ENCODE data around the gene MTLN. TPM values are rescaled to one million over a fixed set of nuclear protein-coding genes. Genes with fewer than 3 reads are reported as not detected.
"Not testable (repeated sequence)": the region's sequence is repeated elsewhere in the genome, so short reads cannot be mapped to it uniquely, and the experiment has no call there.

MTLN gene, protein sequence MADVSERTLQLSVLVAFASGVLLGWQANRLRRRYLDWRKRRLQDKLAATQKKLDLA
- 10 to 100 TPM in 2 of 3 donors, 1 to 10 TPM in 1; 9.1 to 16.9 (median 12.8) TPM for polyA plus RNA-seq (ENCODE audit: insufficient read length in 3 of 3)

DNA sequence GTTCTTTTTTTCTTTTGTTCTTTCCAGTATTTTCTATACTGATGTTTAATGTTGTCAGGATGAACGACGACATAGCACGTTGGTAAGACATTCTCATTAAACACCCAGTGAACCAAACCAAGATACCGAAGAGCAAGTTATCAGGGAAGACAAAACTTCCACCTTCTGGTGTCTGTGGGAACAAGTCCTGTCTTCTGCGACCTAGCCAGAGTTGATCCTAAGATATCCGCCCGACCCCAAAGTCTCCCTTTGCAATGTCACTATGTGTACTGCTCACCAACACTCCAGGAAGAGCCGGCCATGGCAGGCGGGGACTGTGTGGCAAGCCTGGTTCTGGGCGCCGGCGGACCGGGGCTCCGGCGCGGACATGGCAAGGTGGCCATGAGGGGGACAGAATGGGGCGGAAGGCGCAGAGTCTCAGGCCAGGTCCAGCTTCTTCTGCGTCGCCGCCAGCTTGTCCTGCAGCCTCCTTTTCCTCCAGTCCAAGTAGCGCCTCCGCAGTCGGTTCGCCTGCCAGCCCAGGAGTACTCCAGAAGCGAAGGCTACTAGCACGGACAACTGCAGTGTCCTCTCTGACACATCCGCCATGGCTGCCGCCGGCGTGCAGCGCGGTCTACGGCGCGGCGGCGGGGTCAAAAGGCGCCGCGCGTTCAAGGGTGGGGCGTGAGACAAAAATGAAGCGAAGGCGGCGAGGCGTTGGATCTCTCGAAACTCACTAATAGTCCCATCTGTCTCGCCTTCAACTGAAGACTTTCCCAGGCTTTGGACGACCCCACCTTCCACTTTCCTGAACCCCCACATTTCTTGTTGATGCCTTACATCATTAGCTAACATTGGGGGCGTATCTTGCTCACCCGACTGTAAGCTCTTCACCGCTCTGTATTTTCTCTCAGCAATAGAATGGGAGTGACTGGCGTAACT, at the start of gene MTLN:
TSS of gene MTLN (minus strand) at position 610 of the 921 bp plus-strand sequence. CDS start at position 588, 22 bp downstream.
- peak in 2 of 3 donors; percentile 58 to 74 for DNase-seq (ENCODE audit: low read depth in 3 of 3, low spot score in 2 of 3)

DNA sequence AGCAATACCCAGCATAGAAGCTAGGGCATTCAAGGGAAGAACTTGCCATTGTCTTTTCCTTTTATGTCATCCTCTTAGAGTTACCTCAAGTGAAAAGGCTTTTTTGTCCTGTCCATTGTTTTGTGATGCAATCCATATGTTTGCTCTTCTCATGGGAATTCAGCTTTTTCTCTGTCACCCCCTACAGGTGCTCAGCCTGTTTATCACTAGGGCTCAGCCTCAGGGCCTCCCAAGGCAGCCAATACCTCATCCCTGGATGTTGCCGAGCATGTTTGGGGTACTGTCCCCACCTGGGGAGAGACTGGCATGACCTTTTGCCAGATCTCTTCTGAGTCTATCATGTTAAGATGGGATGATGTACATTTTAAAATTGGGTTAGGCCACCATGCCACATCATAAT, 49.6 kb upstream of the MTLN start:
- not testable (repeated sequence) for DNase-seq (ENCODE audit: low read depth in 3 of 3, low spot score in 2 of 3)

DNA sequence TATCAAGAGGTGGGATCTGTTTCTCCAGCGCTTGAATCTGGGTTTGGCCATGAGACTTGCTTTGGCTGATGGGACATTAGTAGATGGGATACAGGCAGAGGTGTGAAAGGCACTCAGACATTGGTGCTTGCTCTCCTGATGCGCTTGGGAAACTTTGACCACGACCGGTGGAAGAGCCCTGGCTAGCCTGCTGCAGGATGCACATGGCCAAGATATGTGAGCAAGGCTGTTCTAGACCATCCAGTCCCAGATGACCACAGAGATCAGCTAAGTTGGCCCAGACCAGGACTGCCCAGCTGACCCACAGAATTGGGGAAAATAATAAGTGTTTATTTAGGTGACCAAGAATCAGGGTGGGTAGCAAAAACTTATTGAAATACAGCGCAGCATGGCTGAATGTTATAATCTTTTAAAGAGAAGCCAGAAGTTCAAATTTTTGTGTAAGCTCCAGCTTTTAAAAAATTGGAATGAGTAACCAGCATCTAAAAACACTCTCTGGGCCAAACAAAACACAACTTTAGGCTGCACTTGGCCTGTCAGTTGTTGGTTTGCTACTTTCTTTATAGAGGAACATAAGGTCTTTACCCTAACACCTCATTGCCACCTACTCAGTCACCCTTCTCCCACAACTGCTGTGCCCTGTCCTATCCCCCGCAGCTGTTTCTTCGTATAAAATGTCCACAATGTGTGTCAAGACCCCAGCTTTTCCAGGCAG, 35.9 kb upstream of the MTLN start:
- DNase-seq (ENCODE audit: low read depth in 3 of 3, low spot score in 2 of 3): not testable (repeated sequence)

DNA sequence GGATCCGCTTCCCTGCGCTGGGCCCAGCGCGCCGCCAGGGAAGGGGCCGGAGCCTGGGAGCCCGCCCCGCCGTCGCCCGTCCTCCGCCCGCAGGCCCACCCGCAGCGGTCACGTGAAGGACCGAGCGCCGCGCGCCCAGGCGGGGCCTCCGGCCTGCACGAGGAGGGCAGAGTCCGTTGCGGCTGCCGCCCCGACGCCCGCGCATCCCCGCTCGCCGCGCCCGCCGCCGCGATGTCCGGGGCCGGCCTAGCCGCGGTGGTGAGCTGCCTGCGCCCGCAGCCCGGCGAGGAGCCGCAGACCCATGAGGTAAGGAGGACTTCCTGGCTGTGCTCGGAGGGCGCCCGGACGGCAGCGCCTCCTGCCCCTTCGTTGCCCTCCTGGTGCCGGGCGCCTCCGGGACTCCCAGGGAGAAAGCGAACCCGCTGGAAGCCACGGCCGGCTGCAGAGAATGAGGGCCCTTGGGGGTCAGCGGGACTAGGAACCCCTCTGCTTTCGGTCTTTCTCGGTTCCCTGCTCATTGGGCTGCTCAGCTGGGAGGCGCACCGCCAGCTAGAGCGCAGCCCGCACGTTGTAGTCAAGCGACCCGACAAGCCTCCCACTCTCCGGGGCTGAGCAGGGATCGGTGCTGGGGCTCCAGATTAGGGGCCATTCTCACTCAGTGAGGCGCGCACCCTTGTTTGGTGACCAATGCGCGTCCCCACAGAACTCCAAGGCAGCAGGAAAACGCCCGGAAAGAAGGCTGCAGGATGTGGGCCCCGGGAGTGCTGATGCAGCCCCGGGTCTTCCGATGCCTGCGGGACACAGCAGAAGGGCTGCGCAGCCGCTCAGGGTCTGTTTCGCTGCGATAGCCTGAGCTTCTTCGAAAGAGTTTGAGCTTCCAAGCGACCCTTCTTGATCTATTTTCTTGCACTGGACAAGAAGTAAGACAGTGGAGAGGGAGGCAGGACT, 33.4 kb upstream of the MTLN start:
- DNase-seq (ENCODE audit: low read depth in 3 of 3, low spot score in 2 of 3): not testable (repeated sequence)

DNA sequence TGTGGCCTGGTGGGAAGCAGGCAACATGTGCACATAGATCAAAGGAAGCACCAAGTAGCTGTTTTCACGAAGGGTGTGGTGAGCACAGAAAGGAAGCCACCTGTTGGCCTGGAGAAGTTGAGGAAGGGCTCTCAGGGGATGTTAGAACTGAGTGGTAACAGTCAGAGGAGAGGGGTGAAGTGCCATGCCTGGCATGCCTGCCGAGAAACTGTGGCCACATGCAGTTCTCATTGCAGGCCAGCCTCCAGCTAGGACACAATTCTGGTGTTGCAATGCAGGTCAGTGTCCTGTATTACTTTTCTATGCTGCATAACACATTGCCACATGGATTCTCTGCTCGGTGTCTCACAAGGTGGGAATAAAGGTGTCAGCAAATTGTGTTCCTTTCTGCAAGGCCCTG, 30.9 kb upstream of the MTLN start:
- DNase-seq (ENCODE audit: low read depth in 3 of 3, low spot score in 2 of 3): not testable (repeated sequence)

DNA sequence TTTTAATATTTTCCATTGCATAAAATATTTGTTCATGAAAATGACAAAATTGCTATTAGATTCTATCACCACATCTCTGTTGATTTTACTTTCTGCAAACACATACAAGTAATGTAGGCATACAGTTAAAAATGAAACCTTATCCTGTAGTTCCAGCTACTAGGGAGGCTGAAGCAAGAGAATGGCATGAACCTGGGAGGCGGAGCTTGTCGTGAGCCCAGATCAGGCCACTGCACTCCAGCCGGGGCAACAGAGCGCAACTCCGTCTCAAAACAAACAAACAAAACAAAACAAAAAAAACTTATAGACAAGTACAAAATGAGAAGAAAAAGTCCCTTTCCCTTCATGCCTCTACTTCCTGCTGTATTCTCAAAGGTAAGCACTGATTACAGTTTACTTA, 22.2 kb upstream of the MTLN start:
- DNase-seq (ENCODE audit: low read depth in 3 of 3, low spot score in 2 of 3): not testable (repeated sequence)

DNA sequence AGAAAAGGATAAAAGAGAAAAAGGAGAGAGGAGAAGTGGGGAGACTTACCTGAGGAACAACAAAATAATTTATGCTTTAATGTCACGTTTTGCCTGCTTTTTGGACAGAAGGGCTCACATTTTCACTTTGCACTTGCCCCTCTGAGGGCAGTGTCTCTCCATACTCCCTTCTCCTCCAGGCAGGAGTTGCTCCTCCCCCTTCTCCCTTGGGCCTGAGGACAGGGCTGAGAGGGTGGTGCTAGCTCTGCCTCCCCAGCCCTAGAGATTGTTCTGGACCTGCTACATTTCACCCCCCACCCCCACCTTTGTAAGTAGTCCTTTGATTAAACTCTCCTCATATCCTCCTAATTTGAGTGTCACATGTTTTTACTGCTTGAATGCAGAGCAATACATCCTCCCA, 17.5 kb upstream of the MTLN start:
- not testable (repeated sequence) for DNase-seq (ENCODE audit: low read depth in 3 of 3, low spot score in 2 of 3)

DNA sequence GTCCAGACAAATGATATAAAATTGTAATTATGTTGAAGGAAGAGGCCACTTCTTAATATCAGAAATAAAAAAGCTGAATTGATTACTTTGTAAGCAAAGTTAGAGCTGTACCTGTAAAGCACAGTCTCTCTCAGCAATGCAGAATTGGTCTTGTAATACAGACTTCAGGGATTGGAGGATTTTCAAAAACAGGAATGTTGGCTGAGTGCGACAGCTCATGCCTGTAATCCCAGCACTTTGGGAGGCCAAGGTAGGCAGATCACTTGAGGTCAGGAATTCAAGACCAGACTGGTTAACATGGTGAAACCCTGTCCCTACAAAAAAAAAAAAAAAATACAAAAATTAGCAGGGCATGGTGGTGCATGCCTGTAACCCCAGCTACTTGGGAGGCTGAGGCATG, 10.3 kb upstream of the MTLN start:
- not testable (repeated sequence) for DNase-seq (ENCODE audit: low read depth in 3 of 3, low spot score in 2 of 3)

DNA sequence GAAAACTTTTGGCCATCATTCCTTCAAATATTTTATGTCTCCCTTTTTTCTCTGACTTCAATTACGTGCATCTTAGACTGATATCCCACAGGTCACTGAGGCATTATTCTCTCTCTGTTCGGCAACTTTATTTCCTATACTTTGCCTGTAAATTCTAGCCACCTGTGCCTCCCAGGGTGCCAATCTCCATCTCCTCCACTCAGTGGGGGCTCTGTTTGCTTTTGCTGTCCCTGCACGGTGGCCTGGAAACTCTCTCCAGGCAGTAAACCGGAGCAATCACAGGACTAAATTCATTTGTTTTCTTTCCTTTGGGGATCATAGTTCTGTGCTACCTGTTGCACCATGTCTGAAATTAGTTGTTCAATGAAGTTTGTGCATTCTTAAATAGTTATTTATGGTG, 9.6 kb upstream of the MTLN start:
- no peak for DNase-seq (ENCODE audit: low read depth in 3 of 3, low spot score in 2 of 3)

DNA sequence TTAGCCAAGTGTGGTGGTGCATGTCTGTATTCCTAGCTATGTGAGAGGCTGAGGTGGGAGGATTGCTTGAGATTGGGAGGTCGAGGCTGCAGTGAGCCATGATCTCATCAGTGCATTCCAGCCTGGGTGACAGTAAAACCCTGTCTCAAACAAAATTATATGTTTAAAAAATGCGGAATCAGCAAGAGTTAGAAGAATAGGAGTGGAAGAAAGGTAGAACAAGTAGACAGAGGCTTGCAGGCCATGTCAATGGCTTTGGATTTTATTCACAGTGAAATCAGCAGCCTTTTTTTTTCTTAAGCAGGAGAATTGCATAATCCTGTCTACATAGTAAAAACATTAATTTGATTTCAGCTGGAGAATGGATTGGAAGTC, 7.8 kb upstream of the MTLN start:
- DNase-seq (ENCODE audit: low read depth in 3 of 3, low spot score in 2 of 3): no peak

DNA sequence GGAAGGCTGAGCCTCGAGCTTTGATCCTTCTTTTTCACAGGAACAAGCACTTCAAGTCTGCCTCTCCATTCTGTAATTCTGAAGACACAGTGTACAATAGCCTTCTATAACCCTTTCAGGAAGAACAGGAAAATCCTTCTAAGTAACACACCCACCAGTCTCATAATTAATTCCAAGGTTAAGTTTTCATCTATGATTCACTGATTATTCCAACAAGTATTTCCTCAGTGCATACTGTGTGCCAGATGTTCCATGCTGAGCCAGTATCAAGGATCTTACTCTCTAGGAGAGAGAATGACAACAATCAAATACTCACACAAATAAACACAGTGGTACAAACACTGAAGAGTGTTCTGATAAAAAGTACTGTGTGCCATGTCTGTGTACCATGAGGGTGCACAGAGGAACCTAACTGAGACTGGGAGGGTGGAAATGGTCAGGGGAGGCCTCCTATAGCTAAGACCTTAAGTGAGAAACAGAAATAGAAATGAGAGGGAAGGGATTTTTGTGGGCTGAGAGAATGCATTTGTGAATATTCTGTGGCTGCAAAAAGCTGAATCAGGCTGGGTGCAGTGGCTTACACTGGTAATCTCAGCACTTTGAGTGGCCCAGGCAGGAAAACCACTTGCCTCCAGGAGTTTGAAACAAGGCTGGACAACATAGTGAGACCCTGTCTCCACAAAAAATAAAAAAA, 7.3 kb upstream of the MTLN start:
- no peak for DNase-seq (ENCODE audit: low read depth in 3 of 3, low spot score in 2 of 3)

DNA sequence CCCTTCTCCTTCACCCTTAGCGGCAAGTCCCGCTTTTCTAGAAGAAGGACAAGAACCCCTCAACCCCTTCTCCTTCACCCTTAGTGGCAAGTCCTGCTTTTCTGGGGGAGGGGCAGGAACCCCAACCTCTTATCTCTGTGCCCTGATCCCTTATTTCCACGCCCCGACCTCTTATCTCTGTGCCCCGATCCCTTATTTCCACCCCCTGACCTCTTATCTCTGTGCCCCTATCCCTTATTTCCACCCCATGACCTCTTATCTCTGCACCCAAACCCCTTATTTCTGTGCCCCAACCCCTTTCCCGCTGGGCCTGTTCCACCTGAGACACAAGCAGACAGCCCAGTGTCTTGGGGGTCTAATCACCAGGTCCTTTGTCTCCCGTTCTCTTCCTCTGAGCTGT, 6.5 kb upstream of the MTLN start:
- not testable (repeated sequence) for DNase-seq (ENCODE audit: low read depth in 3 of 3, low spot score in 2 of 3)

DNA sequence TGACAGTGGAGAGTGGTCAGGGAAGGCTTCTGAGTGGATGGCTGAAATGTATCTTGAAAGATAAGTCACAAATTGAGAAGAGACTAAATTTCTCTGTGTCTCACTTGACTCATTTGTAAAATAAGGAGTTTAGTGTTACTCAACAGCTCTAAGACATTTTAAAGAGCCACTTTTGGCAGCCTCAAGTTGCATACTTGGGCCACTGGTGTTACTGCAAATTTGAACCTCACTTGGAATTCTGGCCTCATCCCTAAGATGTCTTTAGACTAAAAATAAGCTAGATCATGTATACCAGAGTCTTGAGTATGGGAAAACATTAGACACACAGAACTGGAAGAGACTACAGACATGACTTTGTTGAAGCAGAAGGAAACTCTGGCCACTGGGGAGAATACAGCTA, 4.5 kb upstream of the MTLN start:
- DNase-seq (ENCODE audit: low read depth in 3 of 3, low spot score in 2 of 3): no peak

DNA sequence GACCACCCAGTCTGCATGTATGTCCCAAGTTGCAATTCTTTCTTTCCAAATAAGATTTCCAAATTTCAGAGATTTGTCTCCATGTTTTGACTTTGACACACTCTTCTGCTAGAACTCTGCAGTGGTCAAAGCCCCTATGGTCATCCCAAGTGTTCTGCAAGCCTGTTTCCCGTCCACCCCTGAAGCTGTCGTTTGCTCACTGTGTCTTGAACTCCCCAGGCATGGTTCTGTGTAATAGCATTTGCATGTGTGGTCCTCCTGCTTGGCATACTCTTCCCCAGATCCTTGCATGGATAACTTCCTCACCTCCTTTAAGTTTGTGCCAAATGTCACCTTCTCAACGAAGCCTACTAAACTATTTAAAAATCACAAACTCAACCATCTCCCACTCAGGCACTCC, 3.9 kb upstream of the MTLN start:
- no peak for DNase-seq (ENCODE audit: low read depth in 3 of 3, low spot score in 2 of 3)

DNA sequence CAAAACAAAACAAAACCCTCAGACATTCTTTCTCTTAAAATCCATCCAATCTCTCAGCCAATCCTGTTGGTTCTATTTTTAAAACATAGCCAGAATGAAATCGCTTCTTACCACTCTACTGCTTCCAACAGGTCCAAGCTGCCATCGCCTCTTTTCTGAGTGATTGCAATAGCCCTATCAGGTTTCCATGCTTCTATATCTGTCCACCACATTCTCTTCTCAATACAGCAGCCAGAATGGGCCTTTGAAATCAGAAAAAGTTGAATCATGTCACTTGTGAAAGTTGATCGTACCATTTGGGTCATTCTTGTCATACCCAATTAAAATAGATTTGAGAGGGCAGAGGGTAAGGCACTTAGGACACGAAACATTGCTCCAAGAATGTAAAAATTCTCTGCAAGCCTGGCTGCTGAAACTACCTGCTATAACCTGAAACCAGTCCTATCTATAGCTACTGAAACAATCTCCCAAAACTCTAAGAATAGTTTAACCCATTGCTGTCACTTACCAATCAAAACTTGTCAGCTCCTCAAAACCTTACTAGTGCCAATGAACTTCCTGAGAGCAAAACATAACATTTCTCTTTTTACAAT, 3.3 kb upstream of the MTLN start:
- no peak for DNase-seq (ENCODE audit: low read depth in 3 of 3, low spot score in 2 of 3)

DNA sequence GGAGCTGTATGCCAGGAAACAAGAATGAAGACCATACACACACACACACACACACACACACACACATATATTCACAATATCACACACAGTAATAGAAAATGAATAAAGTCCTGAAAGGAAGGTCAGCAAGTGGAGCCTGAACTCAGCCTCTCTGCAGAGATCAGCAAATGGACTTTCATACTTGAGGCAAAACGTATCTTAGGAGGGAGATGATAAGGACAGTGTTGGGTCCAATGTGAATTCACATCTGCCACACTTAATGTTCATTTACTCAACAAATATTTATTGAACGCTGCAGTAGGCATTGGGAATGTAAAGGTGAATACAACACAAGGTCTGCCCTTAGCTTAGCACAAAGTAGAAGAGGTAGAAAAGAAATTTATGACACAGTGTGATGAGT, 2.7 kb upstream of the MTLN start:
- DNase-seq (ENCODE audit: low read depth in 3 of 3, low spot score in 2 of 3): no peak

DNA sequence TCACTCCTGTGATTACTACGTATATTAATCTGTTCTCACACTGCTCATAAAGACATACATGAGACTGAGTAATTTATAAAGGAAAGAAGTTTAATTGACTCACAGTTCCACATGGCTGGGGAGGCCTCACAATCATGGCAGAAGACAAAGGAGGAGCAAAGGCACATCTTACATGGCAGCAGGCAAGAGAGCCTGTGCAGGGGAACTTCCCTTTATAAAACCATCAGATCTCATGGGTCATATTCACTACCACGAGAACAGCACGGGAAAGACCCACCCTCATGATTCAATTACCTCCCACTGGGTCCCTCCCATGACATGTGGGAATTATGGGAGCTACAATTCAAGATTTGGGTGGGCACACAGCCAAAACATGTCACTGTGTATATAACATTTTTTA, 1.2 kb upstream of the MTLN start:
- DNase-seq (ENCODE audit: low read depth in 3 of 3, low spot score in 2 of 3): not testable (repeated sequence)

DNA sequence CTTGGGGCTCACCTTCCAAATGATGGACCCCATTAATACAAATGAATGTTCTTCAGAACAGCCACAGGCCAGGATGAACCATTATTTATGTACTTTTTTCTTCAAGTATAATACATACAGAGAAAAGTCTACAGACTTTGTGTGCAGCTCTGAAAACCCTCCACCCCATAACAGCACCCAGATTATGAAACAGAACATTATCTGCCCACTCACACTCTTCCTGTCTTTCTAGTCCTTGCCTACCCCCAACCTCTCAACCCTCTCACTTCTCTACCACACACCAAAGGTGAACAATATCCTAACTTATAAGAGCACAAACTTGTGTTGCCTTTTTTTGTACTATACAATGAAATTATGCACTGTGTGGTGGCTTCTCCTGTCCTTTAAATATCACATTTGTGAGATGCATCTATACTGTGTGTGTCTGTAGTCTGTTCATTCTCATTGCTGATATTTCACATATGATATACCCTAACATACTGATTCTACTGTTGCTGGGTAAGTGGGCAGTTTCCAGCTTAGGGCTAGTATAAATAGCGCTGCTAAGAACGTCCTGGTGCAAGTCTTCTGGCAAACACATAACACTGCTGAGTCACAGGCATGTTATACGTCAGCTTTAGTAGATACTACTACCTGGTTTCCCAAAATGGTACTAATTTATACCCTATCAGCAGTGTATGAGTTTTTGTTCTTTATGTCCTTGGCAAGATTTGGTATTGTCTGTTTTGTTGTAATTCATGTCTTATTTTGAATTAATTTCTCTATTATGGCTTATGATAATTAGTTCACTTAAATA, 6.5 kb downstream of the MTLN start:
- DNase-seq (ENCODE audit: low read depth in 3 of 3, low spot score in 2 of 3): no peak

All from right renal cortex interstitium (tissue), 3 donors.